K562 (cell line): Measurements from ENCODE around the gene ZNF92. TPM values are rescaled to one million over a fixed set of nuclear protein-coding genes. Genes with fewer than 3 reads are reported as not detected.

Experiments used
- BCL6 ChIP-seq: fragments of 250-450 bp; sonication (Bioruptor Pico); IDR thresholded peaks from 2 replicates; pipeline ENCODE4 v1.4.0; 2020
- E2F5 ChIP-seq: sonication (generic); formaldehyde crosslinking; IDR thresholded peaks from 2 replicates; pipeline ENCODE4 v1.8.0; 2022; ENCODE audit warnings: mild to moderate bottlenecking, missing genetic modification reagents
- ELF2 ChIP-seq: fragments of 250-450 bp; sonication (Bioruptor Pico); IDR thresholded peaks from 2 replicates; pipeline ENCODE4 v1.5.0; 2021; ENCODE audit warnings: mild to moderate bottlenecking
- FOXJ3 ChIP-seq: sonication (generic); formaldehyde crosslinking; IDR thresholded peaks from 2 replicates; pipeline ENCODE4 v1.4.0; 2020; ENCODE audit warnings: mild to moderate bottlenecking, missing genetic modification reagents
- KHSRP ChIP-seq: fragments of 450-650 bp; IDR thresholded peaks from 2 replicates; pipeline ENCODE4 v1.6.1; 2017
- MEIS2 ChIP-seq: fragments of 450-650 bp; IDR thresholded peaks from 2 replicates; pipeline ENCODE4 v1.6.1; 2014; ENCODE audit warnings: mild to moderate bottlenecking; ENCODE audit not compliant: partially characterized antibody
- SRF ChIP-seq, 2 experiments: fragments of 250-450, 450-650 bp in 1 of 2; sonication (Bioruptor Pico) in 1 of 2; sonication (generic) in 1 of 2; formaldehyde crosslinking; IDR thresholded peaks; 2 replicates each; pipeline versions ENCODE4 v1.5.0 to v1.5.1; 2020 to 2022; ENCODE audit warnings: mild to moderate bottlenecking in 1 of 2, missing genetic modification reagents in 1 of 2
- ZBTB12 ChIP-seq: fragments of 250-450 bp; sonication (Bioruptor Pico); IDR thresholded peaks from 2 replicates; pipeline ENCODE4 v1.4.0; 2020
- ZBTB8A ChIP-seq: fragments of 450-650 bp; IDR thresholded peaks from 2 replicates; pipeline ENCODE4 v1.6.1; 2018; ENCODE audit warnings: mild to moderate bottlenecking, moderate library complexity; ENCODE audit not compliant: partially characterized antibody
- ZKSCAN8 ChIP-seq: fragments of 200-800 bp; sonication (Bioruptor generic); IDR thresholded peaks from 2 replicates; pipeline ENCODE4 v1.6.1; 2016; ENCODE audit warnings: missing genetic modification characterization, missing compliant biosample characterization
- ZNF134 ChIP-seq: fragments of 250-450 bp; sonication (Bioruptor Pico); conservative IDR thresholded peaks from 2 replicates; pipeline ENCODE4 v1.4.0; 2020
- ZNF318 ChIP-seq, 2 experiments: fragments of 450-650 bp; IDR thresholded peaks; 2 replicates each; pipeline ENCODE4 v1.6.1; 2016; ENCODE audit warnings: mild to moderate bottlenecking in 2 of 2, borderline replicate concordance in 1 of 2, low read depth in 1 of 2, moderate library complexity in 1 of 2
- ZNF57 ChIP-seq: fragments of 450-650 bp; formaldehyde crosslinking; IDR thresholded peaks from 2 replicates; pipeline ENCODE4 v1.4.0; 2020; ENCODE audit warnings: mild to moderate bottlenecking, moderate library complexity
- polyA plus RNA-seq, 8 experiments: library from polyadenylated mRNA; depleted of rRNA in 4 of 8; stranded (reverse) in 5 of 8; unstranded in 3 of 8; fragments of >200 nt; fragmentation: Nextera tagmentation in 2 of 8; fragmentation: Illumina TruSeq in 1 of 8; extraction: Ambion mirVana in 2 of 8; extraction: Trizol in 1 of 8; gene quantifications; 2 replicates each; pipeline versions ENCODE4 v1.2.1 to v1.2.3, GENCODE V29; 2011 to 2014; ENCODE audit warnings: inconsistent platforms in 1 of 8, missing spikeins in 1 of 8
- total RNA-seq, 7 experiments: library from RNA; depleted of rRNA in 6 of 7; stranded (reverse); fragments of >200 nt in 6 of 7; fragmentation: Illumina TruSeq in 2 of 7; extraction: Trizol in 2 of 7; gene quantifications; 2 replicates each; pipeline versions ENCODE4 v1.2.1 to v1.2.3, GENCODE V29; 2011 to 2021; ENCODE audit warnings: low replicate concordance in 1 of 7
- TF ChIP-seq, protein P1 (sequence below), 2 experiments: fragments of 150-350 bp in 1 of 2; IDR thresholded peaks; 2 replicates each; pipeline ENCODE4 v1.6.1; 2012 to 2016; ENCODE audit warnings: low read depth in 2 of 2, low read length in 2 of 2, mild to moderate bottlenecking in 1 of 2, moderate library complexity in 1 of 2

ZNF92 gene
- total and polyA plus RNA-seq, 9 of the 15 experiments (the other 6 are each of a cell fraction or from before 2014, with no cell fraction given), result 8.9 to 29.4 (median 12.5) TPM

- TF ChIP-seq ZNF318 (IDR thresholded peaks at IDR 0.05; ENCODE audit: borderline replicate concordance in 1 of 2, low read depth in 1 of 2) (no peak), E2F5 (CRISPR knock-in tag) (no peak), SRF (CRISPR knock-in tag; IDR thresholded peaks at IDR 0.05) (peak in 1 of 2 experiments; percentile 65; a peak in 1 of 4 replicates), ELF2 (CRISPR knock-in tag) (peak; percentile 71; the same call in 1 of the 2 replicates), ZBTB8A (no peak), FOXJ3 (CRISPR knock-in tag) (no peak), KHSRP (no peak), BCL6 (CRISPR knock-in tag) (no peak), ZKSCAN8 (no peak), MEIS2 (peak; percentile 92), ZBTB12 (CRISPR knock-in tag) (no peak), ZNF134 (CRISPR knock-in tag) (no peak), ZNF57 (no peak)
- TF ChIP-seq, protein P1, sequence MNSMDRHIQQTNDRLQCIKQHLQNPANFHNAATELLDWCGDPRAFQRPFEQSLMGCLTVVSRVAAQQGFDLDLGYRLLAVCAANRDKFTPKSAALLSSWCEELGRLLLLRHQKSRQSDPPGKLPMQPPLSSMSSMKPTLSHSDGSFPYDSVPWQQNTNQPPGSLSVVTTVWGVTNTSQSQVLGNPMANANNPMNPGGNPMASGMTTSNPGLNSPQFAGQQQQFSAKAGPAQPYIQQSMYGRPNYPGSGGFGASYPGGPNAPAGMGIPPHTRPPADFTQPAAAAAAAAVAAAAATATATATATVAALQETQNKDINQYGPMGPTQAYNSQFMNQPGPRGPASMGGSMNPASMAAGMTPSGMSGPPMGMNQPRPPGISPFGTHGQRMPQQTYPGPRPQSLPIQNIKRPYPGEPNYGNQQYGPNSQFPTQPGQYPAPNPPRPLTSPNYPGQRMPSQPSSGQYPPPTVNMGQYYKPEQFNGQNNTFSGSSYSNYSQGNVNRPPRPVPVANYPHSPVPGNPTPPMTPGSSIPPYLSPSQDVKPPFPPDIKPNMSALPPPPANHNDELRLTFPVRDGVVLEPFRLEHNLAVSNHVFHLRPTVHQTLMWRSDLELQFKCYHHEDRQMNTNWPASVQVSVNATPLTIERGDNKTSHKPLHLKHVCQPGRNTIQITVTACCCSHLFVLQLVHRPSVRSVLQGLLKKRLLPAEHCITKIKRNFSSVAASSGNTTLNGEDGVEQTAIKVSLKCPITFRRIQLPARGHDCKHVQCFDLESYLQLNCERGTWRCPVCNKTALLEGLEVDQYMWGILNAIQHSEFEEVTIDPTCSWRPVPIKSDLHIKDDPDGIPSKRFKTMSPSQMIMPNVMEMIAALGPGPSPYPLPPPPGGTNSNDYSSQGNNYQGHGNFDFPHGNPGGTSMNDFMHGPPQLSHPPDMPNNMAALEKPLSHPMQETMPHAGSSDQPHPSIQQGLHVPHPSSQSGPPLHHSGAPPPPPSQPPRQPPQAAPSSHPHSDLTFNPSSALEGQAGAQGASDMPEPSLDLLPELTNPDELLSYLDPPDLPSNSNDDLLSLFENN (IDR thresholded peaks at IDR 0.05; ENCODE audit: low read depth in 2 of 2, low read length in 2 of 2), result no peak
Observed at GRCh38 chr7:65373608-65374351, at the start of gene ZNF92 (continued).
